ACC112 (cell line): ENCODE results near the gene AHSP.
"Not testable (repeated sequence)": the region's sequence is repeated elsewhere in the genome, so short reads cannot be mapped to it uniquely, and the experiment has no call there.

Experiments
- H2AFZ ChIP-seq: fragments of 200-600 bp; sonication (generic); one replicate; pipeline ENCODE4 v1.6.0; 2017; ENCODE audit warnings: antibody characterized with exemption, low read length; ENCODE audit not compliant: unreplicated experiment
- H3K27ac ChIP-seq: fragments of 200-600 bp; sonication (generic); 2 replicates; pipeline ENCODE4 v1.5.1; 2014; ENCODE audit warnings: low read depth, mild to moderate bottlenecking, antibody characterized with exemption, low read length, moderate library complexity
- H3K27me3 ChIP-seq: fragments of 200-600 bp; sonication (generic); 2 replicates; pipeline ENCODE4 v1.6.1; 2014; ENCODE audit warnings: mild to moderate bottlenecking, antibody characterized with exemption, low read length, moderate library complexity, mixed read lengths; ENCODE audit not compliant: insufficient read depth
- H3K36me3 ChIP-seq: fragments of 200-600 bp; sonication (generic); 2 replicates; pipeline ENCODE4 v1.6.1; 2016; ENCODE audit warnings: mild to moderate bottlenecking, antibody characterized with exemption, low read length, moderate library complexity, mixed read lengths; ENCODE audit not compliant: insufficient read depth
- H3K4me1 ChIP-seq: fragments of 200-600 bp; sonication (generic); one replicate; pipeline ENCODE4 v1.6.1; 2016; ENCODE audit warnings: low read length, mixed read lengths; ENCODE audit not compliant: insufficient read depth, unreplicated experiment, control insufficient read depth
- H3K4me3 ChIP-seq: fragments of 200-600 bp; sonication (generic); 2 replicates; pipeline ENCODE4 v1.5.1; 2014; ENCODE audit warnings: mild to moderate bottlenecking, low read depth, low read length
- H3K79me2 ChIP-seq: fragments of 200-600 bp; sonication (generic); one replicate; pipeline ENCODE4 v1.6.0; 2016; ENCODE audit warnings: low read length; ENCODE audit not compliant: control insufficient read depth, unreplicated experiment, insufficient read depth

Gene AHSP

GRCh38 chr16:31501226-31501965, 26.3 kb upstream of the AHSP start:
- no peaks in the 10 kb centered on the region for H3K79me2 ChIP-seq
- H3K36me3 ChIP-seq, result peaks cover 6% of the 10 kb centered on the region; the same call in 1 of the 2 replicates
- no peak overlapping the region for H3K4me3 ChIP-seq
- H3K4me1 ChIP-seq, result no peaks in the 10 kb centered on the region
- H3K27me3 ChIP-seq, result no peaks in the 10 kb centered on the region
- H2AFZ ChIP-seq, result no peak overlapping the region
- no peak overlapping the region for H3K27ac ChIP-seq

- Histone ChIP-seq H3K79me2 (peaks cover 5% of the 10 kb centered on the region), H3K36me3 (peaks cover 3% of the 10 kb centered on the region; the same call in 1 of the 2 replicates), H3K4me1 (peaks cover 5% of the 10 kb centered on the region), H3K27ac (no peak overlapping the region), H3K27me3 (no peaks in the 10 kb centered on the region), H2AFZ (no peak overlapping the region), H3K4me3 (no peak overlapping the region)
Measured at GRCh38 chr16:31501966-31502348, 25.7 kb upstream of the AHSP start.

- Histone ChIP-seq H3K27me3 (no peaks in the 10 kb centered on the region), H3K36me3 (peaks cover 3% of the 10 kb centered on the region; the same call in 1 of the 2 replicates), H3K79me2 (peaks cover 15% of the 10 kb centered on the region), H3K4me3 (no peak overlapping the region), H2AFZ (no peak overlapping the region), H3K27ac (no peak overlapping the region), H3K4me1 (peaks cover 10% of the 10 kb centered on the region)
Measured at GRCh38 chr16:31502981-31503380, 24.7 kb upstream of the AHSP start.

GRCh38 chr16:31503555-31503954, 24.1 kb upstream of the AHSP start:
- not testable (repeated sequence) for H3K27me3 ChIP-seq, H3K4me3 ChIP-seq, H2AFZ ChIP-seq, H3K4me1 ChIP-seq, H3K27ac ChIP-seq, H3K36me3 ChIP-seq
- peaks cover 17% of the 10 kb centered on the region for H3K79me2 ChIP-seq

GRCh38 chr16:31504159-31504558, 23.5 kb upstream of the AHSP start:
- no peak overlapping the region for H3K27ac ChIP-seq
- no peak overlapping the region for H3K4me3 ChIP-seq
- peaks cover 19% of the 10 kb centered on the region for H3K79me2 ChIP-seq
- peaks cover 3% of the 10 kb centered on the region; the same call in 1 of the 2 replicates for H3K36me3 ChIP-seq
- peaks cover 12% of the 10 kb centered on the region for H3K4me1 ChIP-seq
- H3K27me3 ChIP-seq, result no peaks in the 10 kb centered on the region
- no peak overlapping the region for H2AFZ ChIP-seq

- Histone ChIP-seq H3K27me3 (no peaks in the 10 kb centered on the region), H3K79me2 (peaks cover 19% of the 10 kb centered on the region), H3K4me1 (peaks cover 20% of the 10 kb centered on the region), H3K27ac (no peak overlapping the region), H2AFZ (no peak overlapping the region), H3K36me3 (peaks cover 3% of the 10 kb centered on the region; the same call in 1 of the 2 replicates), H3K4me3 (no peak overlapping the region)
Measured at GRCh38 chr16:31505483-31505882, 22.2 kb upstream of the AHSP start.

GRCh38 chr16:31507617-31507928, 20.1 kb upstream of the AHSP start:
- peak overlapping the region; percentile 79 for H3K4me3 ChIP-seq
- H3K27ac ChIP-seq, result peak overlapping the region; percentile 49; the same call in 1 of the 2 replicates
- H3K4me1 ChIP-seq, result peaks cover 20% of the 10 kb centered on the region
- H3K36me3 ChIP-seq, result peaks cover 3% of the 10 kb centered on the region; the same call in 1 of the 2 replicates
- H3K27me3 ChIP-seq, result no peaks in the 10 kb centered on the region
- H3K79me2 ChIP-seq, result peaks cover 19% of the 10 kb centered on the region
- H2AFZ ChIP-seq, result peak overlapping the region; percentile 70

GRCh38 chr16:31507929-31508705, 19.6 kb upstream of the AHSP start, which contains the start of gene RUSF1:
Gene RUSF1, minus strand, starts transcription at chr16:31508391. Its CDS starts 18 bp downstream, at chr16:31508373.
- H3K79me2 ChIP-seq, result peaks cover 19% of the 10 kb centered on the region
- H3K27me3 ChIP-seq, result no peaks in the 10 kb centered on the region
- peak within 1 kb of the TSS; percentile 49 for H3K27ac ChIP-seq
- H3K36me3 ChIP-seq, result peaks cover 3% of the 10 kb centered on the region; the same call in 1 of the 2 replicates
- H3K4me1 ChIP-seq, result peaks cover 20% of the 10 kb centered on the region
- H2AFZ ChIP-seq, result peak within 1 kb of the TSS; percentile 70
- H3K4me3 ChIP-seq, result peak within 1 kb of the TSS; percentile 79

- no peaks in the 10 kb centered on the region for H3K27me3 ChIP-seq
- peaks cover 20% of the 10 kb centered on the region for H3K4me1 ChIP-seq
- H3K27ac ChIP-seq, result peak overlapping the region; percentile 49
- peak overlapping the region; percentile 79 for H3K4me3 ChIP-seq
- peak overlapping the region; percentile 70 for H2AFZ ChIP-seq
- peaks cover 19% of the 10 kb centered on the region for H3K79me2 ChIP-seq
- peaks cover 3% of the 10 kb centered on the region; the same call in 1 of the 2 replicates for H3K36me3 ChIP-seq
Measured at GRCh38 chr16:31508706-31509195, 18.9 kb upstream of the AHSP start.

GRCh38 chr16:31513126-31513525, 14.6 kb upstream of the AHSP start:
- no peak overlapping the region for H3K4me3 ChIP-seq
- H3K4me1 ChIP-seq, result peaks cover 10% of the 10 kb centered on the region
- no peak overlapping the region for H2AFZ ChIP-seq
- H3K79me2 ChIP-seq, result peaks cover 3% of the 10 kb centered on the region
- H3K27ac ChIP-seq, result no peak overlapping the region
- H3K27me3 ChIP-seq, result peaks cover 15% of the 10 kb centered on the region
- H3K36me3 ChIP-seq, result no peaks in the 10 kb centered on the region
